Ecto neural progenitor cell (in vitro differentiated cells): Measurements from ENCODE around the gene BACE2.
"Not testable (repeated sequence)": the region's sequence is repeated elsewhere in the genome, so short reads cannot be mapped to it uniquely, and the experiment has no call there.

Experiments used
- DNase-seq: peaks from one replicate; pipeline ENCODE4 v3.0.0-alpha.2; 2018; ENCODE audit warnings: low spot score

Gene BACE2

GRCh38 chr21:41185802-41186201 is 17.8 kb downstream of the BACE2 start:
- DNase-seq = no peak

- no peak for DNase-seq
Measured at GRCh38 chr21:41186755-41187536, 19.0 kb downstream of the BACE2 start.

- no peak for DNase-seq
Measured at GRCh38 chr21:41187537-41188025, 19.6 kb downstream of the BACE2 start.

GRCh38 chr21:41188486-41189149 is 20.7 kb downstream of the BACE2 start:
- no peak for DNase-seq

- DNase-seq = no peak
Measured at GRCh38 chr21:41189150-41189745, 21.3 kb downstream of the BACE2 start.

- DNase-seq = not testable (repeated sequence)
Measured at GRCh38 chr21:41192552-41192951, 24.6 kb downstream of the BACE2 start.

- DNase-seq = no peak
Measured at GRCh38 chr21:41195311-41195710, 27.4 kb downstream of the BACE2 start.

- no peak for DNase-seq
Measured at GRCh38 chr21:41196993-41197392, 29.0 kb downstream of the BACE2 start.

GRCh38 chr21:41197582-41197981 is 29.6 kb downstream of the BACE2 start:
- no peak for DNase-seq

- not testable (repeated sequence) for DNase-seq
Measured at GRCh38 chr21:41198647-41199046, 30.7 kb downstream of the BACE2 start.

- no peak for DNase-seq
Measured at GRCh38 chr21:41199123-41199522, 31.2 kb downstream of the BACE2 start.

- DNase-seq = no peak
Measured at GRCh38 chr21:41199588-41199987, 31.6 kb downstream of the BACE2 start.

GRCh38 chr21:41201385-41201784 is 33.4 kb downstream of the BACE2 start:
- no peak for DNase-seq

- DNase-seq = no peak
Measured at GRCh38 chr21:41204736-41205135, 36.8 kb downstream of the BACE2 start.

GRCh38 chr21:41207401-41208375 is 39.7 kb downstream of the BACE2 start:
- no peak for DNase-seq

- DNase-seq = no peak
Measured at GRCh38 chr21:41208376-41208763, 40.4 kb downstream of the BACE2 start.

GRCh38 chr21:41209016-41209619 is 41.2 kb downstream of the BACE2 start:
- DNase-seq = no peak

GRCh38 chr21:41210426-41211059 is 42.6 kb downstream of the BACE2 start:
- DNase-seq = no peak

- no peak for DNase-seq
Measured at GRCh38 chr21:41211060-41211805, 43.3 kb downstream of the BACE2 start.

GRCh38 chr21:41213021-41213420 is 45.1 kb downstream of the BACE2 start:
- no peak for DNase-seq
